T-helper 17 cell (primary cell): ENCODE results near the gene INF2. TPM values are rescaled to one million over a fixed set of nuclear protein-coding genes. Genes with fewer than 3 reads are reported as not detected.
"Not testable (repeated sequence)": the region's sequence is repeated elsewhere in the genome, so short reads cannot be mapped to it uniquely, and the experiment has no call there.

Experiments
- ATAC-seq: fragments of 150-1000 bp; cut with Tn5 transposase; 2 replicates; pipeline ENCODE4 v1.10.0; 2021; ENCODE audit warnings: mild to moderate bottlenecking, moderate library complexity
- DNase-seq, 3 donors: peaks; one replicate each; pipeline versions ENCODE4 v3.0.0 to v3.0.0-alpha.2; 2020 to 2021
- H3K9me3 ChIP-seq: one replicate; pipeline ENCODE4 v1.7.0; 2013; ENCODE audit warnings: low read length, mild to moderate bottlenecking; ENCODE audit not compliant: control insufficient read depth, poor library complexity, severe bottlenecking
- H3K27ac Mint-ChIP-seq: one replicate; pipeline ENCODE4 v1.8.0; 2022; ENCODE audit warnings: mild to moderate bottlenecking, moderate library complexity, mixed read lengths
- H3K27me3 Mint-ChIP-seq: one replicate; pipeline ENCODE4 v1.8.0; 2022; ENCODE audit warnings: mixed read lengths
- H3K36me3 Mint-ChIP-seq: one replicate; pipeline ENCODE4 v1.8.0; 2022; ENCODE audit warnings: low read depth, mixed read lengths
- H3K4me1 Mint-ChIP-seq: one replicate; pipeline ENCODE4 v1.8.0; 2022; ENCODE audit warnings: mild to moderate bottlenecking, mixed read lengths
- H3K4me3 Mint-ChIP-seq: one replicate; pipeline ENCODE4 v1.8.0; 2022; ENCODE audit warnings: mild to moderate bottlenecking, moderate library complexity, mixed read lengths
- total RNA-seq, 4 donors: library from RNA in 2 of 4; stranded (reverse) in 2 of 4; gene quantifications; one replicate each; pipeline ENCODE4 v1.2.3 and lab custom pipeline; 2022 to 2026

INF2 gene
- total RNA-seq, 2 donors from 2014 or later: 61.0 to 76.1 TPM

GRCh38 chr14:104724981-104725771 is 35.8 kb downstream of the INF2 start:
- no peaks in the 10 kb centered on the region for H3K36me3 Mint-ChIP-seq
- DNase-seq (no peak), ATAC-seq (no peak)

DNA sequence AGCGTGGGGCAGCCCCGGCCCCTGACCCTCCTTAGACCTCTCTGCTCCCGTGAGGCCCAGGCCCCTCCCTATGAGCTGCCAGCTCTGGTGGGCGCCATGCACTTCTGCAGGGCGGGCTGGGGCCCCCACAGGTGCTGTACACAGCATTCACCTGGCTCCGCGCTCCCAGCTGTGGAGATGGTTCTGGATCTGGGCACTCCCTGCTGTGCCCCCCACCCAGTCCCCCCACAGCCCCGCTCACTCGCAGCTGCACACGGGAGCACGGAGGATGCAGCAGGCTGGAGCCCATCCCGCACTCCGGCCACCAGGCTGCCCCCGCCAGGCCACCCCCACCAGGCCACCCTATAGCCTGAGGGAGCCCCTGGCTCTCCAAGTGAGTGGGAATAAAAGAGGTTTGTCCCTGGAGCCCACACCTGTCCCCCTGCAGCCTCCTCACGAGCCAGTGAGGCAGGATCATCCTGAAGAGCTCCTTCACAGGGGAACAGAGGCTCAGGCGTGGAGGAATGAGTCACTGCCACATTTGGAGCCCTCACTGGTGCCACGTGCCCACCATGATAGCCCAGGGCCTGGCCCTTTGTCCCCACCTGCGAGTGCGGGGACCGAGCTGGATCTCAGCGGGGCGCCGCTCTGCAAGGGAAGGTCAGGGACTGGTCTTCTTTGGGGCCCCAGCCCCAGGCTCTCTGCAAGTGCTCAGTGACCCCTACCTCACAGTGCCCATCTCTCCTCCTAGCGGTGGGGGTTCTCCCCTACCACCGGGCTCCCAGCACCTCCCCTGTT is 36.5 kb downstream of the INF2 start:
- peaks cover 6% of the 10 kb centered on the region for H3K4me1 Mint-ChIP-seq
- no peak overlapping the region for H3K27ac Mint-ChIP-seq
- H3K27me3 Mint-ChIP-seq: no peaks in the 10 kb centered on the region
- H3K36me3 Mint-ChIP-seq: no peaks in the 10 kb centered on the region
- ATAC-seq: no peak
- DNase-seq: no peak
- H3K4me3 Mint-ChIP-seq: no peak overlapping the region
- no peaks in the 10 kb centered on the region for H3K9me3 ChIP-seq

More at GRCh38 chr14:104724981-104725771, 35.8 kb downstream of the INF2 start:
- H3K9me3 ChIP-seq: no peaks in the 10 kb centered on the region
- H3K4me1 Mint-ChIP-seq: peaks cover 6% of the 10 kb centered on the region
- peak overlapping the region; percentile 72 for H3K4me3 Mint-ChIP-seq
- no peaks in the 10 kb centered on the region for H3K27me3 Mint-ChIP-seq
- H3K27ac Mint-ChIP-seq: no peak overlapping the region

DNA sequence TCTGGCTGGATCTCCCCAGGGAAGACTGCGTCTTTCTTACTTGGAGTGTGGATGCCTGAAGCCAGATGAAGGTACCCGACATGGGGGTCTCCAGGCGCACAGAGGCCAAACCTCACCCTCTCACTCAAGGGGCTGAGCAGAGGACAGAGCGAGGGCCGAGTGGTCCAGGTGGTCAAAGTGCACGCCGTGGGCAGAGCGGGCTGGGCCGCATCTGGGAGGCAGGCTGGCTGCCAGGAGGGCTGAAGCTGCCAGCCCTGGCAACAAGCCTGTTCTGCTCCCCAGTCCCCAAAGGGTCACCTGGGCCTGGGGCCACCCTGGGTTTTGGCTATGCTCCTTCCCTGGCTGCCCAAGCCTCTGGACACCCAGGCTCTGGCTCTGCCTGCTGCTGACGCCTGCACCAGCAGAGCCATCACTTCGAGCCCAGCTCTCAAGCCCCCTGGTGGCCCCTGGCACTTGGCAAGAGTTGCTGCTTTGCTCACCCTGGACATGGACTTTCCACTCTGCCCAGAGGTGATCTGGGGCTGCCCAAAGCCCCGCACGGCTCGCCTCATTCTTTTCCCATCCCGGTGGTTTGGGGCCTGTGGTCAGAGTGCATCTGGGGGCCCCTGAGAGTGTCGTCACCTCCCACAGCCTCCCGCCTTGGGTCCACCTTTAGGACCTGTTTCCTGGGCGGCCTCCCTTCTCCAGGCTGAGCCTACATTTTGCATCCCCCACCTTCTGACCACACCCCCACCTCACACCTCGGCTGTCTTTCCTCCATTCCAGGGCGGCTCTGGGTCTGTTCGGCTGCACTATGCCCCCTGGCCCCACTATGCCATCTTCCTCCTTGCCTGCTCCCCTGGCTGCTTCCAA is 37.4 kb downstream of the INF2 start:
- no peak overlapping the region for H3K4me3 Mint-ChIP-seq

GRCh38 chr14:104728631-104729030 is 39.2 kb downstream of the INF2 start:
- H3K27ac Mint-ChIP-seq: no peak overlapping the region
- no peaks in the 10 kb centered on the region for H3K36me3 Mint-ChIP-seq
- ATAC-seq (no peak), DNase-seq (no peak)
- H3K27me3 Mint-ChIP-seq: no peaks in the 10 kb centered on the region
- no peaks in the 10 kb centered on the region for H3K9me3 ChIP-seq
- H3K4me3 Mint-ChIP-seq: no peak overlapping the region
- H3K4me1 Mint-ChIP-seq: peaks cover 6% of the 10 kb centered on the region

More for the DNA sequence above, 37.4 kb downstream of the INF2 start:
- H3K9me3 ChIP-seq: no peaks in the 10 kb centered on the region
- Mint-ChIP-seq H3K36me3 (no peaks in the 10 kb centered on the region), H3K27me3 (no peaks in the 10 kb centered on the region), H3K27ac (no peak overlapping the region), H3K4me1 (peaks cover 6% of the 10 kb centered on the region)
- DNase-seq (no peak), ATAC-seq (no peak)

GRCh38 chr14:104729176-104729834 is 39.9 kb downstream of the INF2 start:
- not testable (repeated sequence) for DNase-seq, H3K4me3 Mint-ChIP-seq, ATAC-seq, H3K27me3 Mint-ChIP-seq, H3K27ac Mint-ChIP-seq, H3K9me3 ChIP-seq, H3K4me1 Mint-ChIP-seq, H3K36me3 Mint-ChIP-seq

GRCh38 chr14:104729835-104730181 is 40.4 kb downstream of the INF2 start:
- Mint-ChIP-seq H3K4me3 (no peak overlapping the region), H3K27me3 (no peaks in the 10 kb centered on the region), H3K27ac (no peak overlapping the region), H3K4me1 (peaks cover 6% of the 10 kb centered on the region), H3K36me3 (no peaks in the 10 kb centered on the region)
- no peaks in the 10 kb centered on the region for H3K9me3 ChIP-seq
- DNase-seq: no peak
- ATAC-seq: no peak

DNA sequence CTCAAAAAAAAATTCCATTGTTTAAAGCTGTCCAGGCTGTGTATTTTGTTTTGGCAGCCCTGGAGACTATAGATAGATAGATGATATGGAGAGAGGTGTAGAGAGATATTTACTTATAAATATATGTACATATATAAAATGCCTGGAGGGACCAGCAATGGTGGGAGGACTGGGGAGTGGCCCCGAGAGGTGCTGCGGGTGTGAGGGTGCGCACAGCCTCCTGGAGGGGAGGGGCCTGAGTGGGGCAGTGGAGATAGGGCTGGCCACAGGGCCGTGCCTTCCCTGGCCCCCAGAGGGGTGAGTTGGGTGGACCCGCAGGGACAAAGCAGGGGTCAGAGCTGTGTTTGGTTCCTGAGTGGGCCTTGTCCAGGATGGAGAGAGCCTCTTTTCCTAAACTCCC is 41.1 kb downstream of the INF2 start:
- Mint-ChIP-seq H3K4me1 (peaks cover 6% of the 10 kb centered on the region), H3K27me3 (no peaks in the 10 kb centered on the region), H3K4me3 (no peak overlapping the region), H3K36me3 (no peaks in the 10 kb centered on the region), H3K27ac (no peak overlapping the region)
- ATAC-seq: no peak
- no peaks in the 10 kb centered on the region for H3K9me3 ChIP-seq
- no peak for DNase-seq

DNA sequence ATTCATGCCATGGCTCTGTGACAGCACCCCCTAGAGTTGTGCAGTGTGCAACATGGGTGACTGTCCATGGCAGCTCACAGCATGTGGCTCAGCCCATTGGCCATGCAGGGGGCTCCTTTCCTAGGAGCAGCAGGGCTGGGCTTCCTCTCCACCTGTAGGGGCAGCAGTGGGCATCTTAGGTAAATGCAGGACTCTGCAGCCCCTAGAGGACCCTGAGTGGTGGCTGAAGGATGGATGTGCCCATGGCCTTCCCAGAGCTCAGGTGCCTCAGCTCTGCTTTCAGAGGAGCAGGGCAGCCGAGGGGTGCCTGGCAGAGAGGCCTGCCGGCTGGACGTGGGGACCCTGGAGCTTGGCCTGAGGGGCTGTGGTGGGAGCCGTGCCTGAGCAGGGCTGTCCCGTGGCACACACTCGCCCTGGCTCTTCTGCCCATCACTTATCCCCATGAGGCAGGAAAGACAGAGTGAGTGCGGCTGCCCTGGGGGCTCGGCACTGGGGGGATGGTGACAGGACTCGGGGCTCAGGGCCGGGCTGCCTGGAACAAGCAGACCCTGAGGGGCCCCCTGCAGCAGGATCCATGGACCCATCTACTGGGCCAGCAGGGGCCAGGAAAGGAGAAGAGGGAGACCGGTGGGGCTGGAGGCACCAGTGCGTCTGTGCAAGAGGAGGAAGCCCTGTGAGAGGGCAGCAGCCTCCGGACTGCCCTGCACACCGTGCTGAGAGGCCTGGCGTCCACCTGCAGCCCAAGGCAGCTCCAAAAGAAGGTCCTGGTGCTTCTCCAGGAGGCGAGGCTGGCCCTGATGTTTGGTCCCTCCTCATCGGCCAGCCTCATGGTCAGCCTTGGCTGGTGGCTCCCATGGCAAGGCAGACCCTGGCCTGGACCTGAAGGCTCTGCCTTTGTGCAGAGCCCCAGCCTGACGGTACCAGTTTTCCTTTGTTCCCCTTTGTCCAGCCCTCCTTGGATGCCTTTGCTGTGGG is 42.2 kb downstream of the INF2 start:
- no peaks in the 10 kb centered on the region for H3K9me3 ChIP-seq
- Mint-ChIP-seq H3K4me3 (no peak overlapping the region), H3K27me3 (no peaks in the 10 kb centered on the region), H3K4me1 (peaks cover 6% of the 10 kb centered on the region), H3K36me3 (no peaks in the 10 kb centered on the region), H3K27ac (no peak overlapping the region)
- DNase-seq (no peak), ATAC-seq (peak; percentile 35)

GRCh38 chr14:104732355-104732804 is 43.0 kb downstream of the INF2 start:
- Mint-ChIP-seq H3K4me3 (no peak overlapping the region), H3K4me1 (peaks cover 6% of the 10 kb centered on the region), H3K27ac (no peak overlapping the region), H3K36me3 (no peaks in the 10 kb centered on the region), H3K27me3 (no peaks in the 10 kb centered on the region)
- H3K9me3 ChIP-seq: no peaks in the 10 kb centered on the region
- no peak for DNase-seq
- no peak for ATAC-seq

DNA sequence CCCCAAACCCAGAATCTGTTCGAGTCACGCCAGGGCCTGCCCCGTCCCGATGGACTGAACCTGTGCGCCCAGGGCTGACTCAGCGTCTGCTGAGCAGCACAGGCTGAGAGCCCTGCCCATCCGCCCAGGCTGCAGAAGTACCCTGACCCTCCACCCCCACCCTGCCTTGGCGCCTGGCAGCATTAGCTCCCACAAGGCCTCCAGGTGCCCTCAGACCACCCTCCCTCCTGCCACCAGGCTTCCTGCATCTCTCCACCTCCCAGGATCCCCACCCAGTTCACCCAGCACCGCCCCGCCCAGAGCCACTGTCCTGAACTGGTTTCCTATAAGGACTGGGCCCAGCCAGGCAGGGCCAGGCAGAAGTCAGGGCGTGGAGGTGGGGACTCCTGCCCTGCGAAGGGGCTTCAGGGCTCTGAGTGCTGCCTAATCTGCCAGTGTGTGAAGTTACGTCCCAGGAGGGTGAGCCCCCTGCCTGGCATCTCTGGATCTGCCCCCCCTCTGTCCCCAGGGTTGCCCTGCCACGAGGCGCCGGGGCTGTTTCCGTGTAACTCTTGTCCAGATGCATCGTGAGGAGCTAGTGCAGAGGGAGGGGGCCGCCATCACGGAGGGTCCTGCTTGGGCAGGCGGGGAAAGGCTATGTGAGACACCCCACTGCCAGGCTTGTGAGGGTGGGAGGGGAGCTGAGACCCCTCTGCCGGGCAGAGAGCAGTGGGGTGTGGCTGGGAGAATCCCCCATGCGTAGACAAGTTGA is 43.7 kb downstream of the INF2 start:
- DNase-seq: no peak
- H3K27ac Mint-ChIP-seq: no peak overlapping the region
- H3K4me3 Mint-ChIP-seq: no peak overlapping the region

GRCh38 chr14:104734051-104734587 is 44.7 kb downstream of the INF2 start:
- H3K4me1 Mint-ChIP-seq: peaks cover 2% of the 10 kb centered on the region
- no peak overlapping the region for H3K4me3 Mint-ChIP-seq
- no peaks in the 10 kb centered on the region for H3K27me3 Mint-ChIP-seq
- H3K9me3 ChIP-seq: no peaks in the 10 kb centered on the region
- H3K27ac Mint-ChIP-seq: no peak overlapping the region
- H3K36me3 Mint-ChIP-seq: no peaks in the 10 kb centered on the region
- no peak for DNase-seq
- ATAC-seq: no peak

More for the DNA sequence above, 43.7 kb downstream of the INF2 start:
- ATAC-seq: no peak
- no peaks in the 10 kb centered on the region for H3K27me3 Mint-ChIP-seq
- no peaks in the 10 kb centered on the region for H3K9me3 ChIP-seq
- no peaks in the 10 kb centered on the region for H3K36me3 Mint-ChIP-seq
- H3K4me1 Mint-ChIP-seq: peaks cover 2% of the 10 kb centered on the region
